Activated T-helper 1 cell treated with anti-CD3 and anti-CD28 coated beads, Interleukin-2, amount 50 U/mL, for 16 hours (primary cell): ENCODE results near the gene ABHD2.
"Not testable (repeated sequence)": the region's sequence is repeated elsewhere in the genome, so short reads cannot be mapped to it uniquely, and the experiment has no call there.

Experiments
- DNase-seq, 2 donors: peaks; one replicate each; pipeline ENCODE4 v3.0.0-alpha.2; 2020; ENCODE audit warnings: low read depth in 1 of 2, low spot score in 1 of 2

The ABHD2 gene

GRCh38 chr15:89087830-89088604 is at the start of gene ABHD2:
Gene ABHD2, plus strand, starts transcription at chr15:89088456. Its CDS starts 27,872 bp downstream, at chr15:89116328.
- peak; percentile 96 for DNase-seq

- DNase-seq = no peak
Measured at GRCh38 chr15:89039142-89039541, 49.1 kb upstream of the ABHD2 start.

- DNase-seq = no peak
Measured at GRCh38 chr15:89041507-89041906, 46.7 kb upstream of the ABHD2 start.

- DNase-seq = no peak
Measured at GRCh38 chr15:89042387-89042786, 45.9 kb upstream of the ABHD2 start.

- DNase-seq = no peak
Measured at GRCh38 chr15:89043031-89044002, 44.9 kb upstream of the ABHD2 start.

- DNase-seq = not testable (repeated sequence)
Measured at GRCh38 chr15:89049016-89049666, 39.1 kb upstream of the ABHD2 start.

GRCh38 chr15:89051875-89052274 is 36.4 kb upstream of the ABHD2 start:
- no peak for DNase-seq

- DNase-seq = no peak
Measured at GRCh38 chr15:89052474-89052873, 35.8 kb upstream of the ABHD2 start.

GRCh38 chr15:89054873-89055272 is 33.4 kb upstream of the ABHD2 start:
- no peak for DNase-seq

- DNase-seq = peak; percentile 69 to 75
Measured at GRCh38 chr15:89057506-89058133, 30.6 kb upstream of the ABHD2 start.

GRCh38 chr15:89058376-89058775 is 29.9 kb upstream of the ABHD2 start:
- DNase-seq = no peak

- no peak for DNase-seq
Measured at GRCh38 chr15:89058876-89059405, 29.3 kb upstream of the ABHD2 start.

- DNase-seq = no peak
Measured at GRCh38 chr15:89066280-89066679, 22.0 kb upstream of the ABHD2 start.

GRCh38 chr15:89067751-89068150 is 20.5 kb upstream of the ABHD2 start:
- no peak for DNase-seq

- DNase-seq = no peak
Measured at GRCh38 chr15:89068325-89068784, 19.9 kb upstream of the ABHD2 start.

- no peak for DNase-seq
Measured at GRCh38 chr15:89070197-89071124, 17.8 kb upstream of the ABHD2 start.

- DNase-seq = no peak
Measured at GRCh38 chr15:89071471-89071870, 16.8 kb upstream of the ABHD2 start.

GRCh38 chr15:89072277-89072869 is 15.9 kb upstream of the ABHD2 start:
- DNase-seq = no peak

GRCh38 chr15:89074402-89075012 is 13.7 kb upstream of the ABHD2 start:
- no peak for DNase-seq
